CD8-positive, alpha-beta memory T cell (primary cell): ENCODE measurements around the gene HSF2BP. TPM values are rescaled to one million over a fixed set of nuclear protein-coding genes. Genes with fewer than 3 reads are reported as not detected.

Experiments used
- CTCF ChIA-PET: fragments of 350-600 bp; sonication (Branson Sonifier 250); formaldehyde crosslinking; loops from one replicate; lab custom pipeline; 2021; ENCODE audit warnings: antibody characterized with exemption; lab: Charles Lee
- POLR2A ChIA-PET: fragments of 350-600 bp; sonication (Branson Sonifier 250); formaldehyde crosslinking; loops from one replicate; lab custom pipeline; 2021; ENCODE audit warnings: antibody characterized with exemption; lab: Charles Lee
- DNase-seq, 5 donors: peaks; one replicate each; pipeline versions ENCODE4 v3.0.0 to v3.0.0-alpha.2; 2020 to 2022; ENCODE audit warnings: mixed read lengths in 1 of 5
- H3K27ac ChIP-seq: one replicate; pipeline ENCODE4 v1.7.0; 2013; ENCODE audit warnings: low read depth, mild to moderate bottlenecking, low read length, moderate library complexity
- H3K27me3 ChIP-seq: 2 replicates; pipeline ENCODE4 v1.7.0; 2013; ENCODE audit warnings: low read length, mild to moderate bottlenecking; ENCODE audit not compliant: insufficient read depth, poor library complexity, severe bottlenecking
- H3K36me3 ChIP-seq: 2 replicates; pipeline ENCODE4 v1.7.0; 2013; ENCODE audit warnings: mild to moderate bottlenecking, low read length, moderate library complexity; ENCODE audit not compliant: insufficient read depth
- H3K4me1 ChIP-seq: 2 replicates; pipeline ENCODE4 v1.7.0; 2013; ENCODE audit warnings: mild to moderate bottlenecking, low read length, moderate library complexity; ENCODE audit not compliant: insufficient read depth
- H3K4me3 ChIP-seq: 2 replicates; pipeline ENCODE4 v1.7.0; 2013; ENCODE audit warnings: mild to moderate bottlenecking, low read length
- H3K9me3 ChIP-seq: 2 replicates; pipeline ENCODE4 v1.7.0; 2013; ENCODE audit warnings: mild to moderate bottlenecking, low read length
- H3K27ac Mint-ChIP-seq, 8 donors: one replicate each; pipeline ENCODE4 v1.8.0; 2020 to 2021; ENCODE audit warnings: mixed read lengths in 8 of 8, mild to moderate bottlenecking in 6 of 8, inconsistent platforms in 3 of 8, moderate library complexity in 3 of 8
- H3K27me3 Mint-ChIP-seq, 2 donors: one replicate each; pipeline ENCODE4 v1.8.0; 2020 to 2021; ENCODE audit warnings: mixed read lengths in 2 of 2, mild to moderate bottlenecking in 1 of 2, moderate library complexity in 1 of 2
- H3K36me3 Mint-ChIP-seq, 3 donors: one replicate each; pipeline ENCODE4 v1.8.0; 2020 to 2021; ENCODE audit warnings: mixed read lengths in 3 of 3, inconsistent platforms in 1 of 3, mild to moderate bottlenecking in 1 of 3
- H3K4me1 Mint-ChIP-seq, 3 donors: one replicate each; pipeline ENCODE4 v1.8.0; 2020 to 2021; ENCODE audit warnings: mixed read lengths in 3 of 3, inconsistent platforms in 1 of 3, mild to moderate bottlenecking in 1 of 3
- H3K4me3 Mint-ChIP-seq, 7 donors: one replicate each; pipeline ENCODE4 v1.8.0; 2020 to 2021; ENCODE audit warnings: mixed read lengths in 7 of 7, mild to moderate bottlenecking in 6 of 7, moderate library complexity in 4 of 7, inconsistent platforms in 2 of 7
- H3K9me3 Mint-ChIP-seq, 5 donors: one replicate each; pipeline ENCODE4 v1.8.0; 2020 to 2022; ENCODE audit warnings: mixed read lengths in 5 of 5, mild to moderate bottlenecking in 3 of 5, moderate library complexity in 2 of 5, inconsistent platforms in 1 of 5
- polyA plus RNA-seq: library from polyadenylated mRNA; unstranded; fragments of 300-500 nt; fragmentation: Illumina TruSeq; gene quantifications from one replicate; pipeline ENCODE4 v1.2.3, GENCODE V29; 2021
- total RNA-seq, 2 experiments: library from RNA; stranded (reverse); gene quantifications; one replicate each; pipeline ENCODE4 v1.2.3, GENCODE V29; 2021

The HSF2BP gene
- total and polyA plus RNA-seq, 3 experiments from 2014 or later, result 0.28 to 1.4 (median 0.53) TPM

- Histone ChIP-seq H3K9me3 (no peaks in the 10 kb centered on the region), H3K36me3 (no peaks in the 10 kb centered on the region), H3K27ac (no peak overlapping the region), H3K4me3 (no peak overlapping the region), H3K27me3 (no peaks in the 10 kb centered on the region), H3K4me1 (peaks cover 17% of the 10 kb centered on the region)
- DNase-seq, result no peak
- Mint-ChIP-seq H3K4me1 (peaks cover 6 to 18% (median 11%) of the 10 kb centered on the region in 3 donors), H3K27me3 (peaks cover 0 to 22% of the 10 kb centered on the region in 2 donors), H3K9me3 (no peaks in the 10 kb centered on the region), H3K4me3 (no peak overlapping the region), H3K27ac (peak overlapping the region in 2 of 8 donors; percentile 32 to 80), H3K36me3 (no peaks in the 10 kb centered on the region)
- CTCF ChIA-PET, result interaction anchor here (0.7 to 0.8 kb wide), 2 partner anchors 10 to 13 kb away, joined by 3 read pairs; partner anchors contain the start of genes HSF2BP and RRP1B
- POLR2A ChIA-PET, result no interaction called here
These were observed 13.3 kb downstream of the HSF2BP start for GRCh38 chr21:43645976-43646375.

- Mint-ChIP-seq H3K27ac (peak overlapping the region in 5 of 8 donors; percentile 19 to 81 (median 60)), H3K4me3 (no peak overlapping the region), H3K4me1 (peaks cover 6 to 18% (median 11%) of the 10 kb centered on the region in 3 donors), H3K9me3 (no peaks in the 10 kb centered on the region), H3K36me3 (no peaks in the 10 kb centered on the region), H3K27me3 (peaks cover 0 to 22% of the 10 kb centered on the region in 2 donors)
- Histone ChIP-seq H3K4me1 (peaks cover 17% of the 10 kb centered on the region), H3K36me3 (no peaks in the 10 kb centered on the region), H3K4me3 (no peak overlapping the region), H3K27me3 (no peaks in the 10 kb centered on the region), H3K27ac (no peak overlapping the region), H3K9me3 (no peaks in the 10 kb centered on the region)
- ChIA-PET POLR2A (no interaction called here), CTCF (interaction anchor here (0.8 kb wide), 1 partner anchor 11 kb away, joined by 3 read pairs; no protein-coding TSS in a partner anchor)
- peak in 1 of 5 donors; percentile 34 for DNase-seq
These were observed 14.0 kb downstream of the HSF2BP start for GRCh38 chr21:43645136-43645891.

- H3K4me3 ChIP-seq, result no peak overlapping the region
- Mint-ChIP-seq H3K27ac (peak overlapping the region in 1 of 8 donors; percentile 54), H3K9me3 (no peaks in the 10 kb centered on the region), H3K4me1 (peaks cover 6 to 18% (median 11%) of the 10 kb centered on the region in 3 donors), H3K27me3 (peaks cover 0 to 18% of the 10 kb centered on the region in 2 donors), H3K4me3 (no peak overlapping the region), H3K36me3 (no peaks in the 10 kb centered on the region)
- no peak for DNase-seq
- no peak overlapping the region for H3K27ac ChIP-seq
- ChIA-PET POLR2A (no interaction called here), CTCF (no interaction called here)
- peaks cover 17% of the 10 kb centered on the region for H3K4me1 ChIP-seq
- no peaks in the 10 kb centered on the region for H3K27me3 ChIP-seq
- no peaks in the 10 kb centered on the region for H3K9me3 ChIP-seq
- H3K36me3 ChIP-seq, result no peaks in the 10 kb centered on the region
These were observed 14.7 kb downstream of the HSF2BP start for GRCh38 chr21:43644609-43645008.

- POLR2A ChIA-PET, result no interaction called here
- Histone ChIP-seq H3K4me3 (no peak overlapping the region), H3K4me1 (peaks cover 17% of the 10 kb centered on the region), H3K36me3 (no peaks in the 10 kb centered on the region), H3K9me3 (no peaks in the 10 kb centered on the region), H3K27ac (no peak overlapping the region), H3K27me3 (no peaks in the 10 kb centered on the region)
- no peak for DNase-seq
- H3K27me3 Mint-ChIP-seq, result peaks cover 0 to 18% of the 10 kb centered on the region in 2 donors
- peak overlapping the region in 2 of 8 donors; percentile 29 to 32 for H3K27ac Mint-ChIP-seq
- no peak overlapping the region for H3K4me3 Mint-ChIP-seq
- peaks cover 6 to 18% (median 11%) of the 10 kb centered on the region in 3 donors for H3K4me1 Mint-ChIP-seq
- H3K36me3 Mint-ChIP-seq, result no peaks in the 10 kb centered on the region
- CTCF ChIA-PET, result no interaction called here
- no peaks in the 10 kb centered on the region for H3K9me3 Mint-ChIP-seq
These were observed 15.2 kb downstream of the HSF2BP start for GRCh38 chr21:43644071-43644470.

GRCh38 chr21:43643193-43643592 is 16.1 kb downstream of the HSF2BP start:
- H3K27ac ChIP-seq, result no peak overlapping the region
- peaks cover 17% of the 10 kb centered on the region for H3K4me1 ChIP-seq
- ChIA-PET POLR2A (no interaction called here), CTCF (no interaction called here)
- Mint-ChIP-seq H3K4me3 (no peak overlapping the region), H3K4me1 (peaks cover 6 to 18% (median 11%) of the 10 kb centered on the region in 3 donors), H3K27me3 (peaks cover 0 to 14% of the 10 kb centered on the region in 2 donors), H3K9me3 (no peaks in the 10 kb centered on the region), H3K27ac (no peak overlapping the region), H3K36me3 (no peaks in the 10 kb centered on the region)
- no peak overlapping the region for H3K4me3 ChIP-seq
- H3K27me3 ChIP-seq, result no peaks in the 10 kb centered on the region
- DNase-seq, result no peak
- H3K9me3 ChIP-seq, result no peaks in the 10 kb centered on the region
- no peaks in the 10 kb centered on the region for H3K36me3 ChIP-seq

GRCh38 chr21:43640400-43640799 is 18.9 kb downstream of the HSF2BP start:
- Histone ChIP-seq H3K36me3 (no peaks in the 10 kb centered on the region), H3K27me3 (no peaks in the 10 kb centered on the region), H3K4me3 (no peak overlapping the region), H3K9me3 (no peaks in the 10 kb centered on the region), H3K27ac (no peak overlapping the region), H3K4me1 (peaks cover 4% of the 10 kb centered on the region)
- CTCF ChIA-PET, result no interaction called here
- Mint-ChIP-seq H3K4me3 (no peak overlapping the region), H3K9me3 (no peaks in the 10 kb centered on the region), H3K36me3 (no peaks in the 10 kb centered on the region), H3K4me1 (peaks cover 1 to 3% (median 3%) of the 10 kb centered on the region in 3 donors), H3K27ac (no peak overlapping the region), H3K27me3 (peaks cover 0 to 3% of the 10 kb centered on the region in 2 donors)
- DNase-seq, result no peak
- POLR2A ChIA-PET, result no interaction called here

GRCh38 chr21:43639470-43640353 is 19.6 kb downstream of the HSF2BP start:
- no peak for DNase-seq
- no peaks in the 10 kb centered on the region for H3K9me3 Mint-ChIP-seq
- H3K27me3 Mint-ChIP-seq, result no peaks in the 10 kb centered on the region
- Histone ChIP-seq H3K4me1 (no peaks in the 10 kb centered on the region), H3K4me3 (no peak overlapping the region), H3K9me3 (no peaks in the 10 kb centered on the region), H3K36me3 (no peaks in the 10 kb centered on the region), H3K27me3 (no peaks in the 10 kb centered on the region), H3K27ac (no peak overlapping the region)
- ChIA-PET CTCF (no interaction called here), POLR2A (no interaction called here)
- no peaks in the 10 kb centered on the region for H3K4me1 Mint-ChIP-seq
- no peak overlapping the region for H3K27ac Mint-ChIP-seq
- H3K36me3 Mint-ChIP-seq, result no peaks in the 10 kb centered on the region
- H3K4me3 Mint-ChIP-seq, result no peak overlapping the region
